ENCODE results near the gene HTR1E.

DNA sequence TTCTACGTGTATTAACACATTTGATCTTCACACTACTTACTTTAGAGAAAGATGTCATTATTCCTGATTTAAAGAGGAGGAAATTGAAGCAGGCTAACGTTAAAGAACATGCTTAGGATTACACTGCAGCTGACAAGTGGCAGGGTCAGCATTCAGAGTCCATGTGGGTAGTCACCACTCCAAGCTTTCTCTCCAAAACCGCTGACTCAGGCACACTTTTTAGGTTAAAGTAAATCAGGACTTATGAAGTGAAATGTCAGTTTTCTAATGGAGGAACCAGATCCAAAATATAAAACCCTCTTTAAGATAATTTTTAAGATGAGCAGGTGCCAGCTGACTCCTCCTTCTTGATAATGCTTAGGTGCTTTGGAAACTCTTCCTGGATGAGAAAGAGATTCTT lies 75.4 kb downstream of the HTR1E start:
- TF ChIP-seq CTCF (conservative IDR thresholded peaks at IDR 0.05; ENCODE audit: low read depth, low read length) (no peak), EZH2 (IDR thresholded peaks at IDR 0.05; ENCODE audit: borderline replicate concordance, low read depth, low read length, poor library complexity, severe bottlenecking) (no peak)
